HCT116 (cell line): Measurements from ENCODE around the gene DNASE1L3.

ENCODE experiments used
- CEBPB ChIP-seq: IDR thresholded peaks from 2 replicates; pipeline ENCODE4 v1.6.1; 2012; ENCODE audit warnings: low read depth
- CTCF ChIP-seq, 3 experiments: fragments of 200-600 bp in 1 of 3; sonication (generic) in 1 of 3; IDR thresholded peaks in 2 of 3; conservative IDR thresholded peaks in 1 of 3; 2 replicates each; pipeline ENCODE4 v1.5.1; 2012 to 2017; ENCODE audit warnings: low read depth in 2 of 3, low read length in 2 of 3, antibody characterized with exemption in 1 of 3, borderline replicate concordance in 1 of 3, control low read depth in 1 of 3, mild to moderate bottlenecking in 1 of 3, mixed read lengths in 1 of 3, mixed run types in 1 of 3, moderate library complexity in 1 of 3; ENCODE audit not compliant: insufficient read depth in 1 of 3

DNA sequence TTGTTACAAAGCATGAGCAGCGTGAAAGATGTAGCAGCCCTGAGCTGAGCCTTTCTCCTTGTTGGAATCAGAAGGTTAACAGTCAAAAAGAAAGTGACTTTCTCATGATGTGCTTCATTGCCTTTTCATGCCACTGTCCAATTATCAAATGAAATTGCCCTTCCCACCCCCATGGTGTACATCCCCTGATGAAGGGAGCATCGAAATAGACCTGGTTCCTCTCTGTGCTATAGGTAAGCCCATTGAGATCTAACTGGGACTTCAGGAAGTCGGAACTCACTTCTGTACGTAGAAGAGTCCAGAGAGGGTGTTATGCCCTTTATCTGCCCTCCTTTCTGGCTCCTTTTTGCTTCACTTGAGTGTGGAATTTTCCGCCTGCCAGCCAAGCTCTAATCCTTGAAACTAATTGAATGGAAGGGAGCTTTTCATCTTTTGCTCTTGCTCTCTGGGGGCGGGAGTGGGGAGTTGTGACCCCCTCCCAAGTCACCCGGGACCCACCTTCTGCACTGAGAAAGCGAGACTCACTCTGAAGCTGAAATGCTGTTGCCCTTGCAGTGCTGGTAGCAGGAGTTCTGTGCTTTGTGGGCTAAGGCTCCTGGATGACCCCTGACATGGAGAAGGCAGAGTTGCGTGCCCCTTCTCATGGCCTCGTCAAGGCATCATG lies 47.8 kb upstream of the DNASE1L3 start:
- no peak for TF ChIP-seq CTCF (IDR thresholded peaks at IDR 0.05 in 2 of 3, conservative IDR thresholded peaks at IDR 0.05 in 1 of 3; ENCODE audit: borderline replicate concordance in 1 of 3, insufficient read depth in 1 of 3, low read depth in 2 of 3, low read length in 2 of 3)
- no peak for TF ChIP-seq CEBPB
